Measurements from ENCODE around the gene C1orf87.

GRCh38 chr1:59999006-59999405 is 74.6 kb downstream of the C1orf87 start:
- TF ChIP-seq REST (tag by site-specific recombination; IDR thresholded peaks at IDR 0.05) = no peak
- no peak for TF ChIP-seq ZNF26 (tag by site-specific recombination; IDR thresholded peaks at IDR 0.05)
- no peak for TF ChIP-seq ZSCAN30 (tag by site-specific recombination; IDR thresholded peaks at IDR 0.05)
- no peak for TF ChIP-seq ZNF501 (tag by site-specific recombination; IDR thresholded peaks at IDR 0.05)
- TF ChIP-seq CTCF (tag by site-specific recombination; IDR thresholded peaks at IDR 0.05) = no peak

Measured in HEK293 (cell line).